Activated T-cell treated with anti-CD3 and anti-CD28 coated beads, Interleukin-2, amount 50 U/mL, for 48 hours (primary cell): ENCODE data around the gene RPL36.
A peak's percentile ranks its signal among the peaks of the same experiment; 100 is the strongest.
"Not testable (repeated sequence)": the region's sequence is repeated elsewhere in the genome, so short reads cannot be mapped to it uniquely, and the experiment has no call there.

ENCODE experiments used
- DNase-seq, 2 experiments: peaks; one replicate each; pipeline ENCODE4 v3.0.0-alpha.2; 2020

RPL36 gene

GRCh38 chr19:5676105-5676771, 13.9 kb upstream of the RPL36 start:
- DNase-seq: no peak

DNA sequence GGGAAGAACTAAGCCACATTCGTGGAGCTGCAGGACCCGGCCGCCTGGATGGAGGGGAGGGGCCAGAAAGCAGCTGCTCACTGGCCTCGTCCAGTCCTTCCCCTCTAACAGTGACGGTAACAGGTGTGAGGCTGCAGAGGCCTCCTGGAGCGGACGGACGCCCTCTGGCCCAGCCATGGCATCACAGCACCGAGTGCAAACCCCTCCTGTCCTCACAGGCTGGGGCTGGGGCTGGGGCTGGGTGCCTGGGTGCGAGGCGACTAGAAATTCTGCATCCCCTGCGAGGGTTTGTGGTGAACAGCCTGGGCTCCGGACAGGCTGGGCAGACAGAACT, 13.4 kb upstream of the RPL36 start:
- DNase-seq: no peak

DNA sequence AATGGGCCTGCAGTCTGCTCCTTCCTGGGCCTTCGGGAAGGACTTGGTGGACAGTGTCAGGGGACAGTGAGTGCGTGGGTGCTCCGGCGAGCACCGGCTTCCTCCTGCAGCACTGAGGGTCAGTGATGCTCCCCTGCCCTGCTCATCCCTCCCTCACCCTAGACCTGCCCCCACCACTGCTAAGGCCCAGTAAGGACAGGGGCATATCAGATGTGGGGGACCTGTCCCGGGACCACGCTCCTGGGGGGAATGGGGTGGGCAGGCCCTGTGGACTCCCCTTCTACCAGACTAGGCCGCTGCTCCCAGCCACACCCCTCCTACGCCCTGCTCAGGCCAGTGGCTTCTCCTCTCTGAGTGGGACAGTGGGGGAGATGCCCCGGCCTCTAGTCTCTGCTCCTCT, 13.0 kb upstream of the RPL36 start:
- no peak for DNase-seq

DNA sequence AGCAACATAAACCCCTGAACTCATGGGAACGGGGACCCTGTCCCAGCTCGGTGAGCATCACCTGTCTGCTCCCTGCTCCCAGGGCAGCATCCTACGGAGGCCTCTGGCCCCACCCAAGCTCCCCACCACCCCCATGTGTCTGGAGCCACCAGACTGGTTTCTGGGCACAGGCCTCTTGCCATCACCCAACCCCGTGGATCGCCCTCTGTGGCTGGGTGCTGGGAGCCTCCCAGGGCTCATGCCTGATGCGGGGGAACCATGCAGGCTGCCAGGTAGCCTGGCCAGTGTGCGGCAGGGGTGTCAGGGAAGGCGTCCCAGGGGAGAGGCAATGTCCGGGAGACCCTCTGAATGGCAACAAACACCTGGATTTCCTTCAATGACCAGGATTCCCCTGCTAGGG, 12.5 kb upstream of the RPL36 start:
- DNase-seq: no peak

- no peak for DNase-seq
Observed at GRCh38 chr19:5678071-5678718, 11.9 kb upstream of the RPL36 start.

GRCh38 chr19:5679289-5680083, 10.6 kb upstream of the RPL36 start:
- peak in 1 of 2 experiments; percentile 45 for DNase-seq

- no peak for DNase-seq
Observed at GRCh38 chr19:5680084-5680436, 10.0 kb upstream of the RPL36 start.

DNA sequence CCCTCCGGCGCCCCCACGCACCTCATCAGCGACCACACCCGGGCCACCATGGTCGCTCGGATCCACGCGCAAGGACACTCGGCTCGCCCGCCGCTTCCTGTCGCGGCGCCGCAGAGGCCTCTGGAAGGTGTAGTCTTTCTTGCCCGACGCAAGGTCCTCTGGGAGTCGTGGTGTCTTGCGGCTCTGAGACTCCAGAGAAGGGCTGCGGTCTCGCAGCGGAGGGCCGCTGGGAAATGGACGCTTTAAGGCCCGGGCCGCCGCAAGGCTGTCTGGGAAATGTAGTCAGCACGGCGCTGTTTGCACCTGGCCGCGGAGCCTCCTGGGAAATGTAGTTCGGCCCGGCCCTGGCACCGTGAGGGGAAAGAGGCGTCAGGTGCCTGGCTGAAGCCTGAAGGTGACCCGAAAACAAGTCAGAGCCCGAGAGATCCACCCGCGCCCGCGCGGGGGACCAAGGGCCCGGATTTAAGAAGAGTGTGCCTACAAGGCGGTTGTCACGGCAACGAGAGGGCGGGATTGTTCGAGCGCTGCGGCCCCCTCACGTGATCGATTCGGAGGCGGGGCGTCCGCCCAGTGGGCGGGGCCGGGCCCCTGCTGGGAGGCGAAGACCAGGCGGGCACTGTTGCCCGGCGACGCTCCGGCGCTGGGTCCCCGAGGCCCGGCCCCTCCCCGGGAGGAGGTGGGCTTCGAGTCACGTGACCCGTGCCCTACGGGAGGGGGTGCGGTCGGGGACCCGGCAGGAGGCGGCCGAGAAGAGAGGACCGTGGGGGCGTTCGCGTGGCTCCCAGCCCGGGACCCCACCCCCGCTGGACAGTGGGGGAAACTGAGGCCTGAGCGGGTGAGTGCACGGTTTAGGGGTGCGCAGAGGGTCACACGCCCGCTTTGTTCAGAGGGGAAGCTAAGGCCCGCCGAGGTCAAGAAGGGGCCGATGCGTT, 9.4 kb upstream of the RPL36 start, which contains the start of the genes HSD11B1L and MICOS13:
Gene HSD11B1L, plus strand, starts transcription at position 591 of the 932 bp plus-strand sequence. CDS start 3,806 bp downstream, outside the sequence.
Gene MICOS13, minus strand, starts transcription at position 80 of the 932 bp plus-strand sequence. Its CDS starts 30 bp downstream, at position 50.
- DNase-seq: peak; percentile 97 to 98

- no peak for DNase-seq
Observed at GRCh38 chr19:5681391-5682106, 8.5 kb upstream of the RPL36 start.

- no peak for DNase-seq
Observed at GRCh38 chr19:5682107-5682482, 8.0 kb upstream of the RPL36 start.

GRCh38 chr19:5683177-5683886, 6.8 kb upstream of the RPL36 start:
- DNase-seq: no peak

- no peak for DNase-seq
Observed at GRCh38 chr19:5684694-5685430, 5.2 kb upstream of the RPL36 start.

- DNase-seq: no peak
Observed at GRCh38 chr19:5686326-5686646, 3.8 kb upstream of the RPL36 start.

- peak; percentile 100 for DNase-seq
Observed at GRCh38 chr19:5686647-5687359, 3.3 kb upstream of the RPL36 start.

DNA sequence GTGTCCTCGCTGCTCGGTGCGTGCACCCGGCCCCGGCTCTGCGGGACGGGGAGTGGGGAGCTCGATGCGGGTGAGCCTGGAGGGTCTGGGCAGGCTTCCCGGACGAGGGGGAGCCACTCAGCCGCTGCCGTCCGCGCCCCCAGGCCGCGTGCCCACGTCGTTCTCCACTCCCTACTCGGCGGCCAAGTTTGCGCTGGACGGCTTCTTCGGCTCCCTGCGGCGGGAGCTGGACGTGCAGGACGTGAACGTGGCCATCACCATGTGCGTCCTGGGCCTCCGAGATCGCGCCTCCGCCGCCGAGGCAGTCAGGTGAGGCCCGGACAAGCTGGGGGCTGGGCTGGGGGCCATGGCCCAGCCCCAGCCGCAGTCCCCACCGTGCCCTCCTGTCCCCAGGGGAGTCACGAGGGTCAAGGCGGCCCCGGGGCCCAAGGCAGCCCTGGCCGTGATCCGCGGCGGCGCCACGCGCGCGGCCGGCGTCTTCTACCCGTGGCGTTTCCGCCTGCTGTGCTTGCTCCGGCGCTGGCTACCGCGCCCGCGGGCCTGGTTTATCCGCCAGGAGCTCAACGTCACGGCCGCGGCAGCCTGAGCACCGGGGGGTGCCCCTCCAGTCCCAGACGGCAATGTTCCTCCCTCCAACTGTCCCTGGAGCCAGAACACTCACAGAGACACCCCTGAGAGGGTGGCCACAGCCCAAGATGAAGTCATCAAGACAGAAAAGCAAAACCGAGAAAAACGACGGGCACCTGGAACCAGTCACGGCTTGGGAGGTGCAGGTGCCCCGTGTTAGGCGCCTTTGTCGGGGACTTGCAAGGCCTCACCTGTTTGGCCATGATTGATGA, 2.5 kb upstream of the RPL36 start:
- no peak for DNase-seq

- not testable (repeated sequence) for DNase-seq
Observed at GRCh38 chr19:5688262-5688881, 1.7 kb upstream of the RPL36 start.

DNA sequence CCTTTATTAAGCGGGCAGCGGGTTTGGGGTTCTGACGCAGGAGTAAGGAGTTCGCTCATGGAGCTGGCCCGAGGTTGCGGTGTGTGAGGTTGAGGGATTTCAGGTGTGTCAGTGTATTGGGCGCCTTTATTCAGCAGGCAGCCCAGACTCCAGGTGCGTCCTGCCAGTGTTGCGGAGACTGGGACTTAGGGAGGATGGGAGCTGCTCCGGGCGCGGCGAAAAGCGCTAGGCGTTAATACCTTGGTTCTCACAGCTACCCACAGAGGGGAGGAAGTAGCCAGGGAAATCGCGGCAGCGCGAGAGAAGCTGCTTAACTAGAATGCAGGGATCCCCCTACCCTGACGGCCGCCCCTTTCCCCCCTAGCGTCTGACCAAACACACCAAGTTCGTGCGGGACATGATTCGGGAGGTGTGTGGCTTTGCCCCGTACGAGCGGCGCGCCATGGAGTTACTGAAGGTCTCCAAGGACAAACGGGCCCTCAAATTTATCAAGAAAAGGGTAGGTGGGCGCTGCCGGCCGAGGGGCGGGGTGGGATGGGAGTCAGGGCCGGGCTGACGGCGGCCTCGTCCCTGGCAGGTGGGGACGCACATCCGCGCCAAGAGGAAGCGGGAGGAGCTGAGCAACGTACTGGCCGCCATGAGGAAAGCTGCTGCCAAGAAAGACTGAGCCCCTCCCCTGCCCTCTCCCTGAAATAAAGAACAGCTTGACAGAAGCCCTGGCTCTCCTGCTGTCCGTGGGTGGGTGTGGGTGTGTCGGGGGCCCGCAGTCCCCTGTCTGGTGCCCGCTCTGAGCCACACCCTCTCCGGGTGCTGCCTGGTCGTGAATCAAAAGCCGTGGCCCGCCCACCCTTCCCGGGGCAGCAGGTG, 1.1 kb downstream of the RPL36 start:
- DNase-seq: peak; percentile 78 to 83
